ENCODE measurements around the gene THSD8. TPM values are rescaled to one million over a fixed set of nuclear protein-coding genes. Genes with fewer than 3 reads are reported as not detected.

Gene THSD8
- total RNA-seq, 2 experiments from 2014 or later, result 31.1 to 36.2 TPM

DNA sequence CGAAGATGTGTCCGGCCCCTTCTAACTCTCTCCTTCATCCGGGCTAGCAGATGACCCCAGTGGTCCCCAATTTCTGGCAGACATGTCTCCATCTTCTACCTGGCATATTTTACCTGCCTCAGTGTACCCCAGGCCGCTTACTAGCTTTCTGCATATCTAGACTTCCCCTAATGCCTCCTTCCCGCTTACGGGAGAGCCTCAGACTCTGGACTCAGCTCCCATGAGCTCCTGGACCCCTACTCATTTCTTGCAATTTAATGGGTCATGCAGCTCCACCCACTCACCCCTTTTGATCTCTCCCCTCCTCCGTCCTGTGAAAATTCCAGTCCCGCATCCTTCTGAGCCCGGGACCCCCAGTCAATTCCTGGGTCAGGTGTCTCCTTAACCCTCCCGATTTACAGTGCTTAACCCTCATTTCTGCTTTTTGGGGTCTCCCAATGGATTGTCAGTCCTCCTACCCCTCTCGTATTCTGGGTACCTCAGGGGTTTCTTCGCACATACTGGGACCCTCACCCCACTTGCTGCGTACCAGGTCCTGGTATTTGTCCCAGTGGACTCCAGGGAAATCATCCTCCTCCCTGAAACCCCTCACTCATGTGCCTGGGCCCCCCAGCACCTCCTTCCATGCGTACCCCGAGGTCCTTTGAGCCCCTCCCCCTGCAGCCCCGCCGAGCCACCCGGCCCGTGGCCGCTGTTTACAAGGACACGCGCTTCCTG is 11.1 kb upstream of the THSD8 start:
- H3K9me3 Mint-ChIP-seq, result no peaks in the 10 kb centered on the region
- peak; percentile 37 for DNase-seq
- CTCF ChIA-PET, result interaction anchor here (1.3 to 14.2 kb wide), 4 partner anchors 11 to 56 kb away, joined by 4 to 480 read pairs (median 167); partner anchors contain the start of gene RNASEH2A
- H3K4me3 Mint-ChIP-seq, result peak overlapping the region; percentile 95
- H3K4me1 Mint-ChIP-seq (ENCODE audit: low read depth), result peaks cover 37% of the 10 kb centered on the region
- POLR2A ChIA-PET, result interaction anchor here (0.5 to 3.3 kb wide), 23 partner anchors 8 to 459 kb away, joined by 3 to 97 read pairs (median 4); partner anchors contain the start of genes FBXW9, GET3, RNASEH2A and TNPO2
- peaks cover 21% of the 10 kb centered on the region for H3K36me3 Mint-ChIP-seq (ENCODE audit: low read depth)
- no peaks in the 10 kb centered on the region for H3K27me3 Mint-ChIP-seq
- no peak for TF ChIP-seq CTCF (IDR thresholded peaks at IDR 0.05)
- intact Hi-C loops (cut with micrococcal nuclease), result no loop called here
- peak overlapping the region; percentile 98 for H3K27ac Mint-ChIP-seq
- no peak for ATAC-seq

DNA sequence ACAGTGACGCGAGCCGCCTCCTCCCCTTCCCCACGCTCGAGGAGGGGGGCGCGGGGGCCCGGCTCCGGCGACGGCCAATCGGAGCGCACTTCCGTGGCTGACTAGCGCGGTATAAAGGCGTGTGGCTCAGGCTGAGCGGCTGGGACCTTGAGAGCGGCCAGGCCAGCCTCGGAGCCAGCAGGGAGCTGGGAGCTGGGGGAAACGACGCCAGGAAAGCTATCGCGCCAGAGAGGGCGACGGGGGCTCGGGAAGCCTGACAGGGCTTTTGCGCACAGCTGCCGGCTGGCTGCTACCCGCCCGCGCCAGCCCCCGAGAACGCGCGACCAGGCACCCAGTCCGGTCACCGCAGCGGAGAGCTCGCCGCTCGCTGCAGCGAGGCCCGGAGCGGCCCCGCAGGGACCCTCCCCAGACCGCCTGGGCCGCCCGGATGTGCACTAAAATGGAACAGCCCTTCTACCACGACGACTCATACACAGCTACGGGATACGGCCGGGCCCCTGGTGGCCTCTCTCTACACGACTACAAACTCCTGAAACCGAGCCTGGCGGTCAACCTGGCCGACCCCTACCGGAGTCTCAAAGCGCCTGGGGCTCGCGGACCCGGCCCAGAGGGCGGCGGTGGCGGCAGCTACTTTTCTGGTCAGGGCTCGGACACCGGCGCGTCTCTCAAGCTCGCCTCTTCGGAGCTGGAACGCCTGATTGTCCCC is 10.4 kb upstream of the THSD8 start, which contains the start of gene JUNB:
JUNB (plus strand) TSS at position 142 of the 706 bp plus-strand sequence; CDS start at position 428, 286 bp downstream.
- peaks cover 21% of the 10 kb centered on the region for H3K36me3 Mint-ChIP-seq (ENCODE audit: low read depth)
- H3K27ac Mint-ChIP-seq, result peak within 1 kb of the TSS; percentile 98
- ATAC-seq (peak; percentile 42), DNase-seq (peak; percentile 95)
- TF ChIP-seq CTCF (IDR thresholded peaks at IDR 0.05), result no peak
- ChIA-PET CTCF (interaction anchor here (1.3 to 14.2 kb wide), 5 partner anchors 11 to 56 kb away, joined by 4 to 480 read pairs (median 8); partner anchors contain the start of genes RNASEH2A and THSD8), POLR2A (interaction anchor here (0.5 to 3.3 kb wide), 25 partner anchors 9 to 460 kb away, joined by 3 to 97 read pairs (median 4); partner anchors contain the start of genes FBXW9, GET3, RNASEH2A and TNPO2)
- no peaks in the 10 kb centered on the region for H3K27me3 Mint-ChIP-seq
- intact Hi-C loops (cut with micrococcal nuclease), result no loop called here
- peaks cover 44% of the 10 kb centered on the region for H3K4me1 Mint-ChIP-seq (ENCODE audit: low read depth)
- peak within 1 kb of the TSS; percentile 95 for H3K4me3 Mint-ChIP-seq
- no peaks in the 10 kb centered on the region for H3K9me3 Mint-ChIP-seq

GRCh38 chr19:12792051-12792852 is 9.6 kb upstream of the THSD8 start:
- peaks cover 44% of the 10 kb centered on the region for H3K4me1 Mint-ChIP-seq (ENCODE audit: low read depth)
- H3K27ac Mint-ChIP-seq, result peak overlapping the region; percentile 98
- H3K4me3 Mint-ChIP-seq, result peak overlapping the region; percentile 95
- TF ChIP-seq CTCF (IDR thresholded peaks at IDR 0.05), result peak; percentile 10
- ATAC-seq (no peak), DNase-seq (peak; percentile 88)
- CTCF ChIA-PET, result interaction anchor here (1.3 to 14.2 kb wide), 8 partner anchors 10 to 93 kb away, joined by 3 to 480 read pairs (median 4); partner anchors contain the start of genes RNASEH2A and THSD8
- intact Hi-C loops (cut with micrococcal nuclease), result no loop called here
- no peaks in the 10 kb centered on the region for H3K9me3 Mint-ChIP-seq
- peaks cover 22% of the 10 kb centered on the region for H3K36me3 Mint-ChIP-seq (ENCODE audit: low read depth)
- POLR2A ChIA-PET, result interaction anchor here (0.9 to 3.3 kb wide), 27 partner anchors 10 to 360 kb away, joined by 3 to 97 read pairs (median 4); partner anchors contain the start of genes DHPS, FBXW9, GET3 and PRDX2
- H3K27me3 Mint-ChIP-seq, result no peaks in the 10 kb centered on the region

DNA sequence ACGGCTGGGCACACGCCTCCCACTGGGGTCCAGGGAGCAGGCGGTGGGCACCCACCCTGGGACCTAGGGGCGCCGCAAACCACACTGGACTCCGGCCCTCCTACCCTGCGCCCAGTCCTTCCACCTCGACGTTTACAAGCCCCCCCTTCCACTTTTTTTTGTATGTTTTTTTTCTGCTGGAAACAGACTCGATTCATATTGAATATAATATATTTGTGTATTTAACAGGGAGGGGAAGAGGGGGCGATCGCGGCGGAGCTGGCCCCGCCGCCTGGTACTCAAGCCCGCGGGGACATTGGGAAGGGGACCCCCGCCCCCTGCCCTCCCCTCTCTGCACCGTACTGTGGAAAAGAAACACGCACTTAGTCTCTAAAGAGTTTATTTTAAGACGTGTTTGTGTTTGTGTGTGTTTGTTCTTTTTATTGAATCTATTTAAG is 9.0 kb upstream of the THSD8 start:
- Mint-ChIP-seq H3K4me1 (ENCODE audit: low read depth) (peaks cover 44% of the 10 kb centered on the region), H3K36me3 (ENCODE audit: low read depth) (peaks cover 22% of the 10 kb centered on the region), H3K27me3 (no peaks in the 10 kb centered on the region), H3K27ac (peak overlapping the region; percentile 98), H3K9me3 (no peaks in the 10 kb centered on the region), H3K4me3 (peak overlapping the region; percentile 95)
- intact Hi-C loops (cut with micrococcal nuclease), result no loop called here
- no peak for TF ChIP-seq CTCF (IDR thresholded peaks at IDR 0.05)
- ChIA-PET CTCF (interaction anchor here (0.9 to 14.2 kb wide), 8 partner anchors 9 to 93 kb away, joined by 3 to 480 read pairs (median 4); partner anchors contain the start of gene THSD8), POLR2A (interaction anchor here (0.7 to 3.3 kb wide), 22 partner anchors 9 to 460 kb away, joined by 3 to 97 read pairs (median 4); partner anchors contain the start of genes DHPS, FBXW9, PRDX2 and RNASEH2A)
- ATAC-seq, result no peak
- DNase-seq, result no peak

All from activated CD8-positive, alpha-beta T cell treated with anti-CD3 and anti-CD28 coated beads for 36 hours (primary cell).